CD14-positive monocyte (primary cell): Measurements from ENCODE around the gene NDE1. TPM values are rescaled to one million over a fixed set of nuclear protein-coding genes. Genes with fewer than 3 reads are reported as not detected.

Experiments
- DNase-seq, 3 donors: peaks; one replicate each; pipeline ENCODE4 v3.0.0-alpha.2; 2011 to 2022
- H2AFZ ChIP-seq: 2 replicates; pipeline ENCODE4 v1.6.0; 2012; ENCODE audit warnings: mild to moderate bottlenecking, low read depth, low read length, inconsistent platforms; ENCODE audit not compliant: insufficient read depth, poor library complexity, severe bottlenecking
- H3K27ac ChIP-seq, 2 donors: 1 replicate in 1 of 2; 2 replicates in 1 of 2; pipeline ENCODE4 v1.5.1; 2012 to 2013; ENCODE audit warnings: low read length in 2 of 2, control low read depth in 1 of 2, inconsistent platforms in 1 of 2, low read depth in 1 of 2, mild to moderate bottlenecking in 1 of 2
- H3K27me3 ChIP-seq, 2 donors: one replicate each; pipeline versions ENCODE4 v1.6.0 to v1.6.1; 2011 to 2013; ENCODE audit warnings: low read length in 2 of 2; ENCODE audit not compliant: control insufficient read depth in 2 of 2, insufficient read depth in 2 of 2
- H3K36me3 ChIP-seq, 2 donors: replicated peaks in 1 of 2; 1 replicate in 1 of 2; 2 replicates in 1 of 2; pipeline versions ENCODE4 v1.5.1 to v1.6.1; 2012 to 2013; ENCODE audit warnings: low read length in 2 of 2, control low read depth in 1 of 2, inconsistent platforms in 1 of 2, mild to moderate bottlenecking in 1 of 2; ENCODE audit not compliant: insufficient read depth in 2 of 2, control insufficient read depth in 1 of 2
- H3K4me1 ChIP-seq, 2 donors: 1 replicate in 1 of 2; 2 replicates in 1 of 2; pipeline versions ENCODE4 v1.5.1 to v1.6.1; 2012 to 2013; ENCODE audit warnings: low read length in 2 of 2, control low read depth in 1 of 2, inconsistent platforms in 1 of 2, mild to moderate bottlenecking in 1 of 2, moderate library complexity in 1 of 2; ENCODE audit not compliant: insufficient read depth in 2 of 2, control insufficient read depth in 1 of 2
- H3K4me2 ChIP-seq: replicated peaks from 2 replicates; pipeline ENCODE3; 2012; ENCODE audit warnings: low read length, moderate library complexity, mild to moderate bottlenecking; ENCODE audit not compliant: poor library complexity, severe bottlenecking; ENCODE audit errors: extremely low read depth
- H3K4me3 ChIP-seq, 3 experiments: fragments of 200-600 bp in 1 of 3; sonication (generic) in 1 of 3; replicated peaks in 1 of 3; 1 replicate in 2 of 3; 2 replicates in 1 of 3; pipeline ENCODE4 v1.5.1; 2011 to 2013; ENCODE audit warnings: low read length in 3 of 3, mild to moderate bottlenecking in 3 of 3, control low read depth in 2 of 3, low read depth in 2 of 3, inconsistent platforms in 1 of 3, moderate library complexity in 1 of 3
- H3K79me2 ChIP-seq: 2 replicates; pipeline ENCODE4 v1.6.0; 2012; ENCODE audit warnings: mild to moderate bottlenecking, control low read depth, inconsistent platforms, low read length, moderate library complexity; ENCODE audit not compliant: insufficient read depth
- H3K9ac ChIP-seq: 2 replicates; pipeline ENCODE4 v1.6.0; 2017; ENCODE audit warnings: low read length, mild to moderate bottlenecking; ENCODE audit not compliant: insufficient read depth, poor library complexity, severe bottlenecking
- H3K9me3 ChIP-seq, 2 donors: replicated peaks in 1 of 2; 1 replicate in 1 of 2; 2 replicates in 1 of 2; pipeline versions ENCODE4 v1.5.1 to v1.6.1; 2012 to 2013; ENCODE audit warnings: low read length in 2 of 2, control low read depth in 1 of 2; ENCODE audit not compliant: control insufficient read depth in 1 of 2, insufficient read depth in 1 of 2
- H4K20me1 ChIP-seq: 2 replicates; pipeline ENCODE4 v1.6.0; 2012; ENCODE audit warnings: mild to moderate bottlenecking, low read length, control low read depth, moderate library complexity; ENCODE audit not compliant: insufficient read depth
- H3K27ac Mint-ChIP-seq, 7 donors: one replicate each; pipeline ENCODE4 v1.8.0; 2020; ENCODE audit warnings: mild to moderate bottlenecking in 7 of 7, mixed read lengths in 7 of 7, moderate library complexity in 6 of 7, inconsistent platforms in 2 of 7
- H3K27me3 Mint-ChIP-seq, 3 donors: one replicate each; pipeline ENCODE4 v1.8.0; 2021 to 2022; ENCODE audit warnings: low read depth in 3 of 3, mild to moderate bottlenecking in 3 of 3, mixed read lengths in 3 of 3, moderate library complexity in 3 of 3, inconsistent platforms in 1 of 3
- H3K36me3 Mint-ChIP-seq, 2 donors: one replicate each; pipeline ENCODE4 v1.8.0; 2020; ENCODE audit warnings: mixed read lengths in 2 of 2, inconsistent platforms in 1 of 2, mild to moderate bottlenecking in 1 of 2
- H3K4me1 Mint-ChIP-seq: one replicate; pipeline ENCODE4 v1.8.0; 2020; ENCODE audit warnings: mild to moderate bottlenecking, mixed read lengths
- H3K4me3 Mint-ChIP-seq, 2 donors: one replicate each; pipeline ENCODE4 v1.8.0; 2020; ENCODE audit warnings: mild to moderate bottlenecking in 2 of 2, mixed read lengths in 2 of 2, moderate library complexity in 1 of 2
- H3K9me3 Mint-ChIP-seq, 7 donors: one replicate each; pipeline ENCODE4 v1.8.0; 2020 to 2022; ENCODE audit warnings: mixed read lengths in 7 of 7, mild to moderate bottlenecking in 6 of 7, moderate library complexity in 6 of 7, inconsistent platforms in 2 of 7
- CTCF ChIP-seq: fragments of 200-600 bp; IDR thresholded peaks from one replicate; pipeline ENCODE4 v1.8.0; 2022; ENCODE audit warnings: antibody characterized with exemption, mild to moderate bottlenecking
- WGBS: methylation state at CpG from one replicate; pipeline ENCODE4 v1.1.5; 2013; ENCODE audit warnings: missing lambda C conversion rate; ENCODE audit not compliant: insufficient coverage; 5-methylcytosine and 5-hydroxymethylcytosine counted together
- intact Hi-C, 2 donors: fragments of 100-400 bp; cut with micrococcal nuclease; formaldehyde crosslinking; loops; one replicate each; pipeline versions ENCODE4 v1.15.0 to v1.15.1; 2023
- polyA minus RNA-seq: library from RNA; depleted of rRNA, polyadenylated mRNA; stranded (reverse); fragments of >200 nt; gene quantifications from 2 replicates; pipeline ENCODE4 v1.2.3, GENCODE V29; 2012
- polyA plus RNA-seq, 3 donors: library from polyadenylated mRNA; depleted of rRNA in 1 of 3; unstranded in 2 of 3; stranded (reverse) in 1 of 3; fragments of 300-500 nt in 2 of 3; fragments of >200 nt in 1 of 3; fragmentation: Illumina TruSeq in 2 of 3; gene quantifications; 1 replicate in 2 of 3; 2 replicates in 1 of 3; pipeline ENCODE4 v1.2.3, GENCODE V29; 2012 to 2021
- total RNA-seq, 12 experiments: library from RNA in 1 of 12; stranded (reverse) in 1 of 12; fragments of 120-200 nt in 1 of 12; gene quantifications; one replicate each; pipeline ENCODE4 v1.2.4 and lab custom pipeline; 2013 to 2026; ENCODE audit warnings: mixed read lengths in 6 of 12, inconsistent platforms in 1 of 12

NDE1 gene
- total RNA-seq (2013), result 44.1 TPM
- polyA plus RNA-seq (10 to 100 TPM; 26.0 to 47.8 (median 28.0) TPM), polyA minus RNA-seq (28.5 and 31.8 TPM in 2 replicates), total RNA-seq (lab: John Stamatoyannopoulos, UW) (29.3 to 65.6 (median 49.5) reads per million in 11 experiments)

GRCh38 chr16:15650019-15650697 lies at the start of gene NDE1:
Gene NDE1, plus strand, starts transcription at chr16:15650245. Its CDS starts 14,534 bp downstream, at chr16:15664779.
- intact Hi-C loops, result no loop called here
- H3K4me1 Mint-ChIP-seq, result peaks cover 24% of the 10 kb centered on the region

More at GRCh38 chr16:15650019-15650697, at the start of gene NDE1:
- Histone ChIP-seq H3K4me1 (peaks cover 16 to 34% of the 10 kb centered on the region in 2 donors), H3K4me3 (peak within 1 kb of the TSS; percentile 82 to 86 (median 83)), H3K9me3 (no peaks in the 10 kb centered on the region), H3K4me2 (peak within 1 kb of the TSS; percentile 96), H3K9ac (peak within 1 kb of the TSS; percentile 95), H3K36me3 (peaks cover 0 to 32% of the 10 kb centered on the region in 2 donors), H4K20me1 (peaks cover 46% of the 10 kb centered on the region), H3K79me2 (peaks cover 51% of the 10 kb centered on the region), H3K27ac (peak within 1 kb of the TSS; percentile 71 to 95), H2AFZ (peak within 1 kb of the TSS; percentile 98), H3K27me3 (no peaks in the 10 kb centered on the region)
- no peaks in the 10 kb centered on the region for H3K9me3 Mint-ChIP-seq
- H3K4me3 Mint-ChIP-seq, result peak within 1 kb of the TSS; percentile 100
- no peak for TF ChIP-seq CTCF
- peaks cover 0 to 4% (median 0%) of the 10 kb centered on the region in 3 donors for H3K27me3 Mint-ChIP-seq
- peak; percentile 86 to 89 (median 88) for DNase-seq
- H3K36me3 Mint-ChIP-seq, result peaks cover 15 to 20% of the 10 kb centered on the region in 2 donors
- WGBS, result under 1% methylated on average over 67 of the region's 71 CpGs
- H3K27ac Mint-ChIP-seq, result peak within 1 kb of the TSS; percentile 97 to 100 (median 99)
